Measurements from ENCODE around the gene MAP3K13.
A peak's percentile ranks its signal among the peaks of the same experiment; 100 is the strongest.

Gene MAP3K13

DNA sequence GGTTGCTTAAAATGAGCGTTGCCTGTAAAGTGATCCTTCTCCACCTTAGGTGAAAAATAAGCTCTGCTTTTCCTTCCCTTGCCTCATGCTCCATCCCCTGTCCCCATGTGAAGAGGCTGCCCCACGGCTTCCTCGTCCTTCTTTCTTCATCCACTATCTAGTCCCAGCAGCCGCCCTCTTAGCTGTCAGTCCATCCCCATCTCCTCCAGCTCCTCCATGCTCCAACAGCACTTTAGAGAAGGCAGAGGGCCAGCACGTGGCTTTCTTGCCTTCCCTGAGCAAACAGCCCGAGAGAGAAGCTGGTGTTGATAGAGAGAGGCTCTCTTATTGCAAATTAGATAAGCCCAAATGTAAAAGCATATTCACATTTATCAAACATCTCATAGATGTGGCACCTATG, 144.9 kb downstream of the MAP3K13 start:
- H3K9me3 Mint-ChIP-seq = peaks cover 0 to 5% of the 10 kb centered on the region in 2 donors
- no peaks in the 10 kb centered on the region for H3K4me1 Mint-ChIP-seq
- no peak overlapping the region for H3K4me3 Mint-ChIP-seq
- H3K27ac Mint-ChIP-seq = no peak overlapping the region
- H3K36me3 Mint-ChIP-seq = no peaks in the 10 kb centered on the region
- H3K27me3 Mint-ChIP-seq = peaks cover 11 to 16% of the 10 kb centered on the region in 2 donors
- ATAC-seq (replicated peaks) (no peak), DNase-seq (no peak)

DNA sequence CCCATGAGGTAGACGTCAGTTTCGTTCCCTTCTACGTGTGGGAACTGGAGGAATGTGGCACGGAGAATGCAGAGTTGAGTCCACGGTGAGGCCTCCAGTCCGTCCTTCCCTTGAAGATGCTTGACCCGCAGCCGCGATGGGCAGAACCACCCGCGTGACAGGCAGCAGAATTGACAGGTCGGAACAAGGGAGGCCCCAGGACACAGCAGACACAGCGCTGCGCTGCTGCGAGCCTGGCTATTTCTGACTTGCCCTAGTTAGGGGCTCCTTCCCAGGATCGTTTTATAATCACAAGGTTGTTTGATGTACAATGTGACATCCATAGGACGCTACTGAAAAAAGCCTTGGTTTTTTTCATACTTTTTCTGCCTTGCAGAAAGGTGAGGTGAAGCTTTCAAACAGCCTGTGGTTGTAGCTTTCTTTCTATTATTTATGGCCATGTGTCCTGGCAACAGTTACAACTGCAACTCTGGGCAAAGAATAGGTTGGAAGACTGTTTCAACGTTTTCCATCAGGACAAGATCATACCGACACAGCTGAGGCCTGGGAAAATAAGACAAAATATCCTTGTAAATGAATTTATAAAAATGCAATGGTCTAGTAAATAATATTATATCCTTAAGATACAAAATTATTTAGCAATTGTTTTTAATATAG, 145.5 kb downstream of the MAP3K13 start:
- ATAC-seq (replicated peaks) = no peak
- no peak overlapping the region for H3K27ac Mint-ChIP-seq
- no peaks in the 10 kb centered on the region for H3K4me1 Mint-ChIP-seq
- H3K27me3 Mint-ChIP-seq = peaks cover 11 to 14% of the 10 kb centered on the region in 2 donors
- H3K36me3 Mint-ChIP-seq = no peaks in the 10 kb centered on the region
- no peak for DNase-seq
- H3K9me3 Mint-ChIP-seq = peaks cover 0 to 5% of the 10 kb centered on the region in 2 donors
- H3K4me3 Mint-ChIP-seq = no peak overlapping the region

DNA sequence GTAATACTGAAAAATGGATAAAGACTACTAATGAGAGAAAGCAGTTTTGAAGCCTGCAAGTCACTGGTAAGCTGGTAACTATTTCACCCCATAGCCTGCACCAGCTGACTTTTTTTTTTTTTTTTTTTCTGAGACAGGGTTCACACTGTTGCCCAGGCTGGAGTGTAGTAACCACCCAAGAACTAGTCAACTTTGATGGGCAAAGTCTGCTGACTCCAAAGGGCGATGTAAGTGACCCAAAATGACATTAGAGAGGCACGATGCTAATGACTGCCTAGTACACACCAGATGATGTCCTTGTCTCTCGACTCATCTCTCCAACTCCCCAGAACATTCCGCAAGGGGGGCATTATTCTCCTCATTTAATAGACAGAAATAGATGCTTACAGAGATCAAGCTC, 148.8 kb downstream of the MAP3K13 start:
- Mint-ChIP-seq H3K27ac (no peak overlapping the region), H3K9me3 (no peaks in the 10 kb centered on the region), H3K4me1 (no peaks in the 10 kb centered on the region), H3K27me3 (peaks cover 9 to 15% of the 10 kb centered on the region in 2 donors), H3K36me3 (no peaks in the 10 kb centered on the region), H3K4me3 (no peak overlapping the region)
- DNase-seq = no peak
- no peak for ATAC-seq (replicated peaks)

DNA sequence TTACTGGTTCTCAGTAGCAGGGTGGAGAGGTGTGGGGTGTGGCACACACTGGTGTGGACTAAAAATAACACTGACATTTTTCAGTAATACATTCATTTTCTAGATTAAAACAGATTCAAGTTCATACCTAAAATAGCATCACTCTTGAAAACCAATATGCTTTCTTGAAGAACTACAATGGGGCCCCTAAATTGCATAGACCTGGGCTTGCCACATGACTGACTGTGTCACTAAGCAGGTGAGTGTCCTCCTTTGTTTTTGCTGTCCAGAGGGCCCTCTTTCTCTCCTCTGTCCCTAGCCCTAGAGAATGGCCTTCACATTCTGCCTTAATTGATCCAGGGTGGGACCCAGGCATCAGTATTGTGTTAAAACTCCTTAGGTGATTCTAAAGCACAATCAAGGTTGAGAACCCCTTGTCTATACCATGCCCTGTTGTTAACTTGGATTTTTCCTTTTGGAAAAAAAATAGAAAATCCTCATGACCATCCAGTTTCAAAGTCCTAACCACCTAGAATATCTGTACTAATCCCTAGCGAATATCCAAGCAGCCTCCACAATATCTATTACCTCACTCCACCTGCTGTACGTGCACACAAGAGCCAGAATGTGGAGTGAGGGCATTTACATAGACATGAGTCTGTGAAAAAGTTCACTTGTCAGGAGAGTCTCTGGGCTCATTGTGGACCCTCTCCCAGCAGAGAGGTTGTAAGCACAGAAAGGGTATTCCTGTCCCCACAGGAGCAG, 154.6 kb downstream of the MAP3K13 start:
- no peak overlapping the region for H3K27ac Mint-ChIP-seq
- DNase-seq (no peak), ATAC-seq (replicated peaks) (no peak)
- no peak overlapping the region for H3K4me3 Mint-ChIP-seq
- peaks cover 19 to 40% of the 10 kb centered on the region in 2 donors for H3K27me3 Mint-ChIP-seq
- H3K4me1 Mint-ChIP-seq = no peaks in the 10 kb centered on the region
- no peaks in the 10 kb centered on the region for H3K36me3 Mint-ChIP-seq
- no peaks in the 10 kb centered on the region for H3K9me3 Mint-ChIP-seq

DNA sequence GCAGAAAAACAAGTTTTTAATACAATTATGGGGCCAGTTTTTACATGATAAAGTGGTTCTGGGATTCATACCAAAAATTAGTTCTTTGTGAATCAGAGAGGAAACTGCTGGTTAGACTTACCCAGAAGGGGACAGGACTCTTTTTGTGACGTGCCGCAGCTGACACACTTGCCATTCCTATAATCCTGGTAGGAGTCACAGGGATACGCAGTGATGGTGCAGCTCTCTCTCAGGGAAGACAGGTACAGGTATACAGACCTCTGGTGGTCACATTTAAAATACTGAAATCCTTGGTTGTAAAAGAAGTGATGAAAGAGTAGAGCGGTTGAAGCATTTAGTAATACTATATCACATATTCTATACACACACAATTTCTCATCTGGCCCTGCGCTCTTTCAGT, 156.1 kb downstream of the MAP3K13 start:
- peaks cover 19 to 31% of the 10 kb centered on the region in 2 donors for H3K27me3 Mint-ChIP-seq
- no peak overlapping the region for H3K27ac Mint-ChIP-seq
- ATAC-seq (replicated peaks) = no peak
- H3K36me3 Mint-ChIP-seq = no peaks in the 10 kb centered on the region
- no peaks in the 10 kb centered on the region for H3K4me1 Mint-ChIP-seq
- DNase-seq = no peak
- H3K9me3 Mint-ChIP-seq = no peaks in the 10 kb centered on the region
- no peak overlapping the region for H3K4me3 Mint-ChIP-seq

DNA sequence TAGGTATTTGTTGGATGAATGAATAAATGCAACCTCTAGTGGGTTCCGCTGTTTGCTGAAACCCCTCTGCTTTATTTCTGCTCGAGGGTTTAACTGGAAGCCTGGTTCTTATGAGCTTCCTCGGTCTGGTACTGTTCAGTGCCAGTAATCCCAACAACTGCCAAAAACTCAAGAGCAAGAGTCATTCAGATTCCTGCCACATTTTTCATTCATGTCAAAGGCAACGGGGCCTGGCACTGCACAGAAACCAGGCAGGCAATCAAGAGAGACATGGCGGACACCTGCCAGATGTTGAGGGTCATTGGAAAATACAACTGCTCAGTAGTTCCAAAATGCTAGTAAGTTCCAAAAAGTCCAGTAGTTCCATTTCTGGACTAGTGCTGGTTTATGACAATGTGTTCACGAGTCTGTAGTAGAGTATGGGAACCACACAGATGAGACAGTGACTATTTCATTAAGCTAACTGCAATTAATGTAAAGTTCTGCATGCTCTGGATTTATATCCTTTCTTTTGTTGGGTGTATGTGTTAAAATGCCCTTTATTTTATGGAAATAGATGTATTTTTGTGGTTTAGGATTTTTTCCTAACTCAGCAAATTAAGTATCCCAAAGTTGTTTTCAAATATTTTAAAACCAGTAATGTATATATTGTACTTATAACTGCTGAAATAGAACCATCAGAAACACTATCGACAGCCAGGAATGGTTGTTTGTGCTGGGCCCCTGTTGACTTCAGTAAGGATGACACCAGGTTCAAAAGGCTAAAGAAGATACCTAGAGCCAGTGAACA, 158.6 kb downstream of the MAP3K13 start:
- DNase-seq = no peak
- H3K36me3 Mint-ChIP-seq = no peaks in the 10 kb centered on the region
- no peak overlapping the region for H3K27ac Mint-ChIP-seq
- no peak for ATAC-seq (replicated peaks)
- H3K9me3 Mint-ChIP-seq = no peaks in the 10 kb centered on the region
- H3K27me3 Mint-ChIP-seq = peaks cover 18 to 32% of the 10 kb centered on the region in 2 donors
- no peak overlapping the region for H3K4me3 Mint-ChIP-seq
- H3K4me1 Mint-ChIP-seq = no peaks in the 10 kb centered on the region

DNA sequence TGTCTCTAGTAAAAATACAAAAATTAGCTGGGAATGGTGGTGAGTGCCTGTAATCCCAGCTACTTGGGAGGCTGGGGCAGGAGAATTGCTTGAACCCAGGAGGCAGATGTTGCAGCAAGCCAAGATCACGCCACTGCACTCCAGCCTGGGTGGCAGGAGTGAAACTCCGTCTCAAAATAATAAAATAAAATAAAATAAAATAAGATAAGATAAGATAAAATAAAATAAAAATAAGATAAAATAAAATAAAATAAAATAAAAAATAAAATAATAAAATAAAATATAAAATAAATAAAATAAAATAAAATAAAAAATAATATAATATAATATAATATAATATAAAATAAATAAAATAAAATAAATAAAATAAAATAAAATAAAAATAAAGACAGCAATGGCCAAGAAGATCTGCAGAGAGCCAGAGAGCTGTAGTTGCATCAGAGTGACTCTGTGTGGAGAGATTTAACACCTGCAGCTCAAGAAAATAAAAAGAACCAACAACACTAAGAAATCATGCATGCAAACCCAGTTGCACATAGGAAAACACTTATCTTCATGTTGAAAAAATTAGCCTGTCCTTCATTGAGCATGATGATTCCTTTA, 163.5 kb downstream of the MAP3K13 start:
- Mint-ChIP-seq H3K4me3 (no peak overlapping the region), H3K36me3 (no peaks in the 10 kb centered on the region), H3K9me3 (no peaks in the 10 kb centered on the region), H3K27me3 (peaks cover 14 to 20% of the 10 kb centered on the region in 2 donors), H3K4me1 (no peaks in the 10 kb centered on the region), H3K27ac (no peak overlapping the region)
- DNase-seq = no peak
- ATAC-seq (replicated peaks) = no peak

DNA sequence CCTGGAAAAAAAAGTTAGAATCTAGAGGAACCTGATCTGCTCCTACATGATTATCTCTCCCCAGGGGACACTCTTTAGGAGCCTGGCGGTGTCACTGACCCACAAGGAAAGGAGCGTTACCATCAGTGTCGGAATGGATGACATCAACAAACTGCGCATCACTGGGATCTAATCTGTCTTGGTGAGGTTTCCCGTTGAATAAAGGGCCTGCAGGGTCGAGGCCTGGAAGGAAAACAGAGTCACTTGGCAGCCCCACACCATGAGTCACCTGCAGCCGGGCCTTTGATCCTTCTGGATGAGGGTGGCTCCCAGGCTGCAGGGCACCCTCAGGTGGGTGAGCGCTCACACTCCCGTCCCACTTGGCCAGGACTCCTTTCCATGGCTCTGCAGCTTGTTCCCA, 164.4 kb downstream of the MAP3K13 start:
- Mint-ChIP-seq H3K27ac (no peak overlapping the region), H3K4me1 (no peaks in the 10 kb centered on the region), H3K36me3 (no peaks in the 10 kb centered on the region), H3K4me3 (no peak overlapping the region), H3K27me3 (peaks cover 10 to 16% of the 10 kb centered on the region in 2 donors), H3K9me3 (no peaks in the 10 kb centered on the region)
- DNase-seq (no peak), ATAC-seq (replicated peaks) (no peak)

DNA sequence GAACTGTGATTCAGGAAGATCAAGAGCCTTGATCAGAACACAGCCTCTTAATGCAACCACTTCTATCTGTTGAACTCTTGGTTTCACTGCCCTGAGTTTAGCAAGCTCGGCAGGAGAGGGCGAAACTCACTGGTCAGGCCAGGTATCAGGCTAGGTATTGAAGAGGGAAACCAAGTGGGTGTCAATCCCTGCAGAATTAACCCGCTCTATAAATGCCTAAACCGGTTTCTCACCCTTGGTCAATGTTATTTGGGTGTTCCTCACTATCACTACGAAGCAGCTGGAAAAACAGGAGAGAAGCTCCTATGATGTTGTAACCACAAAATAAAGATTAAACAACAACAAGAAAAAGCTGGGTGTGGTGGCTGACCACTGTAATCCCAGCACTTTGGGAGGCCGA, 165.6 kb downstream of the MAP3K13 start:
- Mint-ChIP-seq H3K4me3 (no peak overlapping the region), H3K27me3 (peaks cover 9 to 14% of the 10 kb centered on the region in 2 donors), H3K36me3 (no peaks in the 10 kb centered on the region), H3K27ac (no peak overlapping the region), H3K9me3 (no peaks in the 10 kb centered on the region), H3K4me1 (no peaks in the 10 kb centered on the region)
- DNase-seq = no peak
- ATAC-seq (replicated peaks) = no peak

DNA sequence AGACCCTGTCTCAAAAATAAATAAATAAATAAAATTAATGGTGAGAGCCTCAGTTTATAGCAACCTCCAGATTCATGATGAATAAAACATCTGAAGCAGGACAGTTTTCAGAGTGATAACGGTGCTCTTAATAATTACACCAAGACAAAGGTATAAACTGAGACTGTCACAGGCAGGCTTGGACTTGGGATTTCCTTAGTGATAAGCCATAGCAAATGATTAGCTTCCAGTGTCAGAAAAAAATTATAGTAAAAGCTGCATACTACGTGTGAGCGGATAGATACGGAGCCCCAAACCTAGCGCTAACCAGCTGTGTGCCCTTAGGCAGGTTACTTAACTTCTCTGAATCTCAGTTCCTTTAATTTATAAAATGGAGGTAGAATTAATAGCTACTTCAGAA, 167.9 kb downstream of the MAP3K13 start:
- H3K36me3 Mint-ChIP-seq = no peaks in the 10 kb centered on the region

DNA sequence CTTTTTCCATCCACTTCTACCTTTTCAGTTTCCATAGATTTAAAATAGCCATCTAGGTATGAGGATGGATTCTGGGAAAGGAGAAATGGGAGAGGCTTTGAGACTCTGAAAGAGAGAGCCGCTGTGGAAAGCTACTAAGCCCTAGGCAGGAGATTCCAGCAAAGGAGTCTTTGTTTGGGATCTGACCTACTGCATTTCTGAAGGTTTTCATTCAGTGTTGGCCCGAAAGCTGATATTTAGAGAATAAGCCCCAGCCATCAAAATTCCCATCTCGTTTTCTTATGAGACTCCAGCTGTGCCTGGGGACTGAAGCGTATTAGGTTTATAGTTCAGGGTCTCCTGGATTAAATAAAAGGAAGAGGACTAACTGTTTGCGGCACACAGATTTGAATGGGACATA, 170.0 kb downstream of the MAP3K13 start:
- ATAC-seq (replicated peaks) (no peak), DNase-seq (no peak)
- Mint-ChIP-seq H3K4me3 (no peak overlapping the region), H3K27ac (no peak overlapping the region), H3K27me3 (peaks cover 0 to 6% of the 10 kb centered on the region in 2 donors), H3K9me3 (no peaks in the 10 kb centered on the region), H3K4me1 (peaks cover 8 to 11% of the 10 kb centered on the region in 2 donors), H3K36me3 (no peaks in the 10 kb centered on the region)

More for the DNA sequence above, 167.9 kb downstream of the MAP3K13 start:
- ATAC-seq (replicated peaks) = no peak
- H3K27me3 Mint-ChIP-seq = peaks cover 7% of the 10 kb centered on the region in 2 donors
- no peaks in the 10 kb centered on the region for H3K4me1 Mint-ChIP-seq
- H3K9me3 Mint-ChIP-seq = no peaks in the 10 kb centered on the region
- no peak for DNase-seq
- H3K4me3 Mint-ChIP-seq = no peak overlapping the region
- no peak overlapping the region for H3K27ac Mint-ChIP-seq

DNA sequence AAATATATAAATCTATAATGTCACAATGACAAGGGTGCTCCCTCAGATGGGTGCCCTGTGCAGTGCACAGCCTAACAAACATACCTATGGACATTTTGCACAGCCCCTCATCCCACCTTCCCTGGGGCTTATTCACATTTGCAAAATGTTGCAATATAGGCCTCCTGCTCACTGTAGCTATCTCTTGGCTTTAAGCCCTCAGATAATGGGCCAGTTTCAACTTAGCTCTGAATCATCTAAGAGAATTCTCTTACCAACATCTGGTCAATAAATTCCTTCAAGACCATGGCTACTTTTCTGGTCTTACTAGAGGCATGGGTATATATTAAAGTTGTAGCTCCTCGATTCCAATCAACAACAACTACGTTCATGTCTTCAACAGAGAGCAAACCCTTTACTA, 171.6 kb downstream of the MAP3K13 start:
- ATAC-seq (replicated peaks) (no peak), DNase-seq (no peak)
- Mint-ChIP-seq H3K9me3 (no peaks in the 10 kb centered on the region), H3K27me3 (peaks cover 0 to 5% of the 10 kb centered on the region in 2 donors), H3K4me1 (peaks cover 8 to 12% of the 10 kb centered on the region in 2 donors), H3K36me3 (no peaks in the 10 kb centered on the region), H3K4me3 (no peak overlapping the region), H3K27ac (no peak overlapping the region)

DNA sequence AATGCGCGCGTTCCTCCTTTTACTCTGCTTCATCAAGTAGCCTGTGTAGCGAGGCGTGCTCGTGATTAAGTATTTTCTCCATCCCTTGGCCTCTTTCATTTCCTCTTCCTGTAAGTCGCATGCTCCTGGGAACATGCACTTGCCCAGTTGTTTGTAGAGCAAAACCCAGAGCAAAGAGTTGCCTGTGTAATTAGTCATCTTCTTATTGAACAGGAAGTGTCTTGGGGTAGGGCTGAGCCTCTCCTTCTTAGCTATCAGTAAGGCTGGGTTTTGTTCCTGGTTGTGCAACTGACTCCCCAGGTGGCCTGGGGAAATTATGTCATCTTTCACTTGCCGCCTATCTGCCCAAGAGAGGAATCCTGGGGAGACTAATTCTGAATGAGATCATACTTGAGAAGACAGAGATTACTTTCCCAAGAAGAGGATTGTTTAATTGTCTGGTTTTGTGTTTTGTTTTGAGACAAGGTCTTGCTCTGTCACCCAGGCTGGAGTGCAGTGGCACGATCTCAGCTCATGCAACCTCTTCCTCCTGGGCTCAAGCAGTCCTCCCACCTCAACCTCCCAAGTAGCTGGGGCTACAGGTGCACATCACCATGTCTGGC, 174.5 kb downstream of the MAP3K13 start:
- Mint-ChIP-seq H3K4me3 (no peak overlapping the region), H3K27ac (peak overlapping the region; percentile 22), H3K9me3 (no peaks in the 10 kb centered on the region), H3K27me3 (peaks cover 0 to 4% of the 10 kb centered on the region in 2 donors), H3K4me1 (peaks cover 8 to 12% of the 10 kb centered on the region in 2 donors), H3K36me3 (no peaks in the 10 kb centered on the region)
- DNase-seq (peak; percentile 67), ATAC-seq (replicated peaks) (peak; percentile 99)
